ENCODE results near the gene CRYBA1. TPM values are rescaled to one million over a fixed set of nuclear protein-coding genes. Genes with fewer than 3 reads are reported as not detected.

The CRYBA1 gene
- total RNA-seq, 1 donor from 2014 or later = not detected

DNA sequence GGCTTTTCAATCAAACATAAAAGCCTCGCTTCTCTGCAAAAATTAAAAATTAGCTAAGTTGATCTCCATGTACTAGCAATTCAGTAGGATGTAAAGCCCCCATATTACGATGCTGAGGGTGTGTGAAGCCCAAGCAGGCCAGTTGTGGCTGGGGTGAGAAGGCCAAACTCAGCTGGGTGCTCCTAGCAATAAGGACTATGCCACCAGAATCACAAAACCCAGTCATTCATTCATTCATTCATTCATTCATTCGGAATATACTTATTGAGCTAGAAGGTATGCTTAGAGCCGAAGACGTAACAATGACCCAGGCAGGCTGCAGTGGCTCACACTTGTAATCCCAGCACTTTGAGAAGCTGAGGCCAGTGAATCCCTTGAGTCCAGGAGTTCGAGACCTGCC is 3.9 kb upstream of the CRYBA1 start:
- Mint-ChIP-seq H3K27ac (ENCODE audit: unreplicated experiment) (no peak overlapping the region), H3K4me3 (ENCODE audit: unreplicated experiment) (no peak overlapping the region), H3K4me1 (ENCODE audit: unreplicated experiment) (no peaks in the 10 kb centered on the region)

GRCh38 chr17:29243792-29244191 is 2.9 kb upstream of the CRYBA1 start:
- H3K36me3 Mint-ChIP-seq (ENCODE audit: low read depth, unreplicated experiment) = peaks cover 4% of the 10 kb centered on the region
- DNase-seq (ENCODE audit: low spot score) = no peak
- no peak overlapping the region for H3K4me3 Mint-ChIP-seq (ENCODE audit: unreplicated experiment)
- no peaks in the 10 kb centered on the region for H3K9me3 Mint-ChIP-seq (ENCODE audit: unreplicated experiment)
- H3K4me1 Mint-ChIP-seq (ENCODE audit: unreplicated experiment) = no peaks in the 10 kb centered on the region
- TF ChIP-seq, protein P1, sequence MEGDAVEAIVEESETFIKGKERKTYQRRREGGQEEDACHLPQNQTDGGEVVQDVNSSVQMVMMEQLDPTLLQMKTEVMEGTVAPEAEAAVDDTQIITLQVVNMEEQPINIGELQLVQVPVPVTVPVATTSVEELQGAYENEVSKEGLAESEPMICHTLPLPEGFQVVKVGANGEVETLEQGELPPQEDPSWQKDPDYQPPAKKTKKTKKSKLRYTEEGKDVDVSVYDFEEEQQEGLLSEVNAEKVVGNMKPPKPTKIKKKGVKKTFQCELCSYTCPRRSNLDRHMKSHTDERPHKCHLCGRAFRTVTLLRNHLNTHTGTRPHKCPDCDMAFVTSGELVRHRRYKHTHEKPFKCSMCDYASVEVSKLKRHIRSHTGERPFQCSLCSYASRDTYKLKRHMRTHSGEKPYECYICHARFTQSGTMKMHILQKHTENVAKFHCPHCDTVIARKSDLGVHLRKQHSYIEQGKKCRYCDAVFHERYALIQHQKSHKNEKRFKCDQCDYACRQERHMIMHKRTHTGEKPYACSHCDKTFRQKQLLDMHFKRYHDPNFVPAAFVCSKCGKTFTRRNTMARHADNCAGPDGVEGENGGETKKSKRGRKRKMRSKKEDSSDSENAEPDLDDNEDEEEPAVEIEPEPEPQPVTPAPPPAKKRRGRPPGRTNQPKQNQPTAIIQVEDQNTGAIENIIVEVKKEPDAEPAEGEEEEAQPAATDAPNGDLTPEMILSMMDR (IDR thresholded peaks at IDR 0.05; ENCODE audit: unreplicated experiment) = peak; percentile 24
- no peak overlapping the region for H3K27ac Mint-ChIP-seq (ENCODE audit: unreplicated experiment)
- no peaks in the 10 kb centered on the region for H3K27me3 Mint-ChIP-seq (ENCODE audit: unreplicated experiment)

More for the DNA sequence above, 3.9 kb upstream of the CRYBA1 start:
- Mint-ChIP-seq H3K27me3 (ENCODE audit: unreplicated experiment) (no peaks in the 10 kb centered on the region), H3K9me3 (ENCODE audit: unreplicated experiment) (no peaks in the 10 kb centered on the region), H3K36me3 (ENCODE audit: low read depth, unreplicated experiment) (peaks cover 4% of the 10 kb centered on the region)
- TF ChIP-seq, protein P1 (IDR thresholded peaks at IDR 0.05; ENCODE audit: unreplicated experiment) = no peak
- no peak for DNase-seq (ENCODE audit: low spot score)

DNA sequence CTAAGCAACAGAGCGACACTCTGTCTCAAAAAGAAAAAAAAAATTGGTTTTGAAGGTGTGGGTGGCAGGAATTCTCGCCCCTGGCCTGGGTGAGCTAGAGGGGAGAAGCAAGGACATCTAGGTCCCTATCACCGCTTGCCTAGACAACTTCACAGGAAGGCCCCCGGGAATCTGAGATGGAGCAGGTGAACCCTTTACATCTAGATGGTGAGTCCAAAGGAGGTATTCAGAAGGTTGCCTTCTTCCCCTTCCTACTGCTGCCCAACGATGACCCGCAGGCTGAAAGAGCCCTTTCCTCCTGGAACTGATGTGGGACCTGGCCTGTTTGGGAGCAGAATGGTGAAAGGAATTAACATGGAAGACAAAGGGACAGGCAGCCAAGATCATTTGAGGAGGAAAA is 1.3 kb upstream of the CRYBA1 start:
- Mint-ChIP-seq H3K36me3 (ENCODE audit: low read depth, unreplicated experiment) (peaks cover 4% of the 10 kb centered on the region), H3K4me3 (ENCODE audit: unreplicated experiment) (no peak overlapping the region), H3K27ac (ENCODE audit: unreplicated experiment) (no peak overlapping the region), H3K9me3 (ENCODE audit: unreplicated experiment) (no peaks in the 10 kb centered on the region), H3K4me1 (ENCODE audit: unreplicated experiment) (no peaks in the 10 kb centered on the region), H3K27me3 (ENCODE audit: unreplicated experiment) (peaks cover 1% of the 10 kb centered on the region)
- TF ChIP-seq, protein P1 (IDR thresholded peaks at IDR 0.05; ENCODE audit: unreplicated experiment) = no peak
- DNase-seq (ENCODE audit: low spot score) = no peak

GRCh38 chr17:29247219-29247618 is 560 bp downstream of the CRYBA1 start:
- no peak for DNase-seq (ENCODE audit: low spot score)
- Mint-ChIP-seq H3K27me3 (ENCODE audit: unreplicated experiment) (peaks cover 1% of the 10 kb centered on the region), H3K27ac (ENCODE audit: unreplicated experiment) (no peak overlapping the region), H3K4me1 (ENCODE audit: unreplicated experiment) (no peaks in the 10 kb centered on the region), H3K4me3 (ENCODE audit: unreplicated experiment) (no peak overlapping the region), H3K36me3 (ENCODE audit: low read depth, unreplicated experiment) (peaks cover 4% of the 10 kb centered on the region), H3K9me3 (ENCODE audit: unreplicated experiment) (no peaks in the 10 kb centered on the region)
- TF ChIP-seq, protein P1 (IDR thresholded peaks at IDR 0.05; ENCODE audit: unreplicated experiment) = no peak

- Mint-ChIP-seq H3K36me3 (ENCODE audit: low read depth, unreplicated experiment) (peaks cover 4% of the 10 kb centered on the region), H3K27me3 (ENCODE audit: unreplicated experiment) (peaks cover 1% of the 10 kb centered on the region), H3K4me1 (ENCODE audit: unreplicated experiment) (no peaks in the 10 kb centered on the region), H3K9me3 (ENCODE audit: unreplicated experiment) (no peaks in the 10 kb centered on the region), H3K4me3 (ENCODE audit: unreplicated experiment) (no peak overlapping the region), H3K27ac (ENCODE audit: unreplicated experiment) (no peak overlapping the region)
- TF ChIP-seq, protein P1 (IDR thresholded peaks at IDR 0.05; ENCODE audit: unreplicated experiment) = no peak
- no peak for DNase-seq (ENCODE audit: low spot score)
Observed at GRCh38 chr17:29248845-29249244, 2.2 kb downstream of the CRYBA1 start.

Measured in endothelial cell (in vitro differentiated cells).